SK-N-SH (cell line): ENCODE data around the gene RPAP3. TPM values are rescaled to one million over a fixed set of nuclear protein-coding genes. Genes with fewer than 3 reads are reported as not detected.

Source experiments
- CTCF ChIA-PET: fragments of 300-600, 350-600 bp; formaldehyde crosslinking; extraction: SDS; loops from one replicate; lab custom pipeline; 2021; lab: Yijun Ruan, JAX
- POLR2A ChIA-PET: fragments of 350-600 bp; sonication (Branson Sonifier 250); formaldehyde crosslinking; extraction: SDS; loops from one replicate; lab custom pipeline; 2020; ENCODE audit warnings: antibody characterized with exemption, inconsistent platforms; lab: Yijun Ruan, JAX
- DNase-seq: peaks from one replicate; pipeline ENCODE4 v3.0.0; 2012
- H2AFZ ChIP-seq: fragments of 200-600 bp; sonication (generic); 2 replicates; pipeline ENCODE4 v1.8.1; 2016; ENCODE audit warnings: antibody characterized with exemption, mild to moderate bottlenecking, low read depth
- H3F3A ChIP-seq: fragments of 200-600 bp; sonication (generic); replicated peaks from 2 replicates; pipeline ENCODE3; 2016; ENCODE audit warnings: antibody characterized with exemption, mild to moderate bottlenecking; ENCODE audit not compliant: insufficient read depth
- H3K27ac ChIP-seq, 2 experiments: fragments of 200-500 bp in 1 of 2; fragments of 200-600 bp in 1 of 2; sonication (Bioruptor generic) in 1 of 2; sonication (generic), shearing (Covaris generic) in 1 of 2; 2 replicates each; pipeline versions ENCODE4 v1.5.1 to v1.6.1; 2014 to 2016; ENCODE audit warnings: low read depth in 2 of 2, inconsistent platforms in 1 of 2, low read length in 1 of 2, mild to moderate bottlenecking in 1 of 2, mixed read lengths in 1 of 2
- H3K27me3 ChIP-seq: fragments of 200-600 bp; sonication (generic), shearing (Covaris generic); 2 replicates; pipeline ENCODE4 v1.6.1; 2016; ENCODE audit warnings: mixed run types; ENCODE audit not compliant: insufficient read depth
- H3K36me3 ChIP-seq, 2 experiments: fragments of 200-500 bp in 1 of 2; fragments of 200-600 bp in 1 of 2; sonication (Bioruptor generic) in 1 of 2; sonication (generic) in 1 of 2; replicated peaks in 1 of 2; 2 replicates each; pipeline versions ENCODE3 to v1.5.1; 2014 to 2016; ENCODE audit warnings: low read length in 1 of 2, mild to moderate bottlenecking in 1 of 2; ENCODE audit not compliant: insufficient read depth in 2 of 2, control insufficient read depth in 1 of 2
- H3K4me1 ChIP-seq, 2 experiments: fragments of 200-500 bp in 1 of 2; fragments of 200-600 bp in 1 of 2; sonication (Bioruptor generic) in 1 of 2; sonication (generic), shearing (Covaris generic) in 1 of 2; 2 replicates each; pipeline versions ENCODE4 v1.5.1 to v1.6.1; 2014 to 2016; ENCODE audit warnings: low read depth in 1 of 2, low read length in 1 of 2, mixed run types in 1 of 2; ENCODE audit not compliant: insufficient read depth in 2 of 2, control insufficient read depth in 1 of 2
- H3K4me2 ChIP-seq: fragments of 200-600 bp; sonication (generic), shearing (Covaris generic); 2 replicates; pipeline ENCODE4 v1.6.1; 2017; ENCODE audit warnings: mixed run types
- H3K4me3 ChIP-seq, 2 experiments: fragments of 200-500 bp in 1 of 2; fragments of 200-600 bp in 1 of 2; sonication (Bioruptor generic) in 1 of 2; sonication (generic), shearing (Covaris generic) in 1 of 2; 2 replicates each; pipeline versions ENCODE4 v1.5.1 to v1.8.1; 2014 to 2016; ENCODE audit warnings: low read depth in 2 of 2, inconsistent platforms in 1 of 2, low read length in 1 of 2, mild to moderate bottlenecking in 1 of 2, mixed read lengths in 1 of 2, moderate library complexity in 1 of 2
- H3K79me2 ChIP-seq: fragments of 200-600 bp; sonication (generic); 2 replicates; pipeline ENCODE4 v1.8.1; 2017; ENCODE audit warnings: mild to moderate bottlenecking; ENCODE audit not compliant: insufficient read depth
- H3K9ac ChIP-seq: fragments of 200-600 bp; sonication (generic); 2 replicates; pipeline ENCODE4 v1.6.1; 2017; ENCODE audit warnings: mixed run types
- H3K9me2 ChIP-seq: fragments of 200-600 bp; sonication (generic); 2 replicates; pipeline ENCODE4 v1.6.1; 2017; ENCODE audit warnings: mixed run types
- H3K9me3 ChIP-seq: fragments of 200-600 bp; sonication (generic); 2 replicates; pipeline ENCODE4 v1.6.1; 2017; ENCODE audit warnings: mixed run types, mild to moderate bottlenecking, moderate library complexity
- H4K20me1 ChIP-seq: fragments of 200-600 bp; sonication (generic); 2 replicates; pipeline ENCODE4 v1.6.1; 2017; ENCODE audit warnings: mild to moderate bottlenecking, mixed run types; ENCODE audit not compliant: insufficient read depth
- EZH2phosphoT487 ChIP-seq: fragments of 200-600 bp; sonication (generic); IDR thresholded peaks from 2 replicates; pipeline ENCODE4 v1.6.1; 2017; ENCODE audit warnings: low read depth, mixed run types, mild to moderate bottlenecking, antibody characterized with exemption, moderate library complexity, borderline replicate concordance
- FOSL2 ChIP-seq: IDR thresholded peaks from 2 replicates; pipeline ENCODE4 v1.4.0; 2012; ENCODE audit warnings: low read depth, mild to moderate bottlenecking, moderate library complexity, borderline replicate concordance
- MAX ChIP-seq: IDR thresholded peaks from 2 replicates; pipeline ENCODE4 v1.4.0; 2012; ENCODE audit warnings: low read depth
- MXI1 ChIP-seq: IDR thresholded peaks from 2 replicates; pipeline ENCODE4 v1.6.1; 2012; ENCODE audit warnings: mild to moderate bottlenecking, low read depth, low read length, improper control_type of control experiment
- RCOR1 ChIP-seq: fragments of 150-350 bp; IDR thresholded peaks from 2 replicates; pipeline ENCODE4 v1.6.1; 2017; ENCODE audit warnings: antibody characterized with exemption, low read length
- REST ChIP-seq: IDR thresholded peaks from 2 replicates; pipeline ENCODE4 v1.6.1; 2012; ENCODE audit warnings: mild to moderate bottlenecking, low read depth, low read length, moderate library complexity
- USF1 ChIP-seq: IDR thresholded peaks from 2 replicates; pipeline ENCODE4 v1.4.0; 2012; ENCODE audit warnings: low read depth, borderline replicate concordance
- USF2 ChIP-seq: fragments of 150-350 bp; IDR thresholded peaks from 2 replicates; pipeline ENCODE4 v1.6.1; 2017; ENCODE audit warnings: antibody characterized with exemption, low read length, low read depth, borderline replicate concordance
- YY1 ChIP-seq: IDR thresholded peaks from 2 replicates; pipeline ENCODE4 v1.4.0; 2012; ENCODE audit warnings: low read depth, mild to moderate bottlenecking
- WGBS: methylation state at CpG from one replicate; pipeline ENCODE4 v1.1.6; 2017; ENCODE audit warnings: low lambda C conversion rate; 5-methylcytosine and 5-hydroxymethylcytosine counted together
- polyA plus RNA-seq, 3 experiments: library from polyadenylated mRNA; depleted of rRNA; stranded (reverse); fragments of >200 nt; gene quantifications; 2 replicates each; pipeline ENCODE4 v1.2.3, GENCODE V29; 2012

RPAP3 gene
- polyA plus RNA-seq, 1 of the 3 experiments (the other 2 are of a cell fraction), result 6.7 TPM

- TF ChIP-seq USF1 (no peak), YY1 (no peak), FOSL2 (no peak)
- TF ChIP-seq, all 33 proteins: peak for 0
These were observed 40.7 kb upstream of the RPAP3 start (continued) for GRCh38 chr12:47746523-47746922.

- 71% methylated on average over 5 of the region's 5 CpGs for WGBS
- H3K9ac ChIP-seq, result no peak overlapping the region
- no peak for TF ChIP-seq RCOR1
- TF ChIP-seq REST, result no peak
- no peak for TF ChIP-seq MAX
- TF ChIP-seq EZH2phosphoT487, result no peak
- no peak for TF ChIP-seq MXI1
- no peak for TF ChIP-seq USF2
- no peak for TF ChIP-seq USF1
- CTCF ChIA-PET, result interaction anchor here (17.7 to 43.0 kb wide), 3 partner anchors 11 to 28 kb away, joined by 313 to 1294 read pairs (median 435); partner anchors contain the start of genes RAPGEF3 and SLC48A1
- no peaks in the 10 kb centered on the region for H3F3A ChIP-seq
- H3K9me3 ChIP-seq, result no peaks in the 10 kb centered on the region
- H3K4me2 ChIP-seq, result no peak overlapping the region
- POLR2A ChIA-PET, result no interaction called here
- H3K36me3 ChIP-seq, result no peaks in the 10 kb centered on the region
- H3K79me2 ChIP-seq, result no peaks in the 10 kb centered on the region
- H3K27ac ChIP-seq, result no peak overlapping the region
- H3K9me2 ChIP-seq, result no peaks in the 10 kb centered on the region
- H4K20me1 ChIP-seq, result no peaks in the 10 kb centered on the region
- H2AFZ ChIP-seq, result no peak overlapping the region
- H3K4me3 ChIP-seq, result no peak overlapping the region
- DNase-seq, result no peak
- no peaks in the 10 kb centered on the region for H3K27me3 ChIP-seq
- peaks cover 9 to 22% of the 10 kb centered on the region in 2 experiments; a peak in 3 of 4 replicates for H3K4me1 ChIP-seq
These were observed 40.2 kb upstream of the RPAP3 start for GRCh38 chr12:47746073-47746472.
